A673 (cell line): Measurements from ENCODE around the gene LRRC37B. TPM values are rescaled to one million over a fixed set of nuclear protein-coding genes. Genes with fewer than 3 reads are reported as not detected.

Source experiments
- BruUV-seq: library from RNA; stranded (reverse); fragments of 400-500 nt; replicated peaks from 2 replicates; lab custom pipeline; 2021; lab: Mats Ljungman, UMichigan
- CTCF ChIA-PET: fragments of 300-600 bp; sonication (Branson Sonifier 250); formaldehyde crosslinking; loops from one replicate; lab custom pipeline; 2022; ENCODE audit warnings: antibody characterized with exemption; lab: Charles Lee
- POLR2A ChIA-PET: fragments of 300-600 bp; sonication (Branson Sonifier 250); formaldehyde crosslinking; loops from one replicate; lab custom pipeline; 2022; ENCODE audit warnings: antibody characterized with exemption; ENCODE audit not compliant: low non-redundant PET; lab: Charles Lee
- DNase-seq: peaks from one replicate; pipeline ENCODE4 v3.0.0-alpha.2; 2015; ENCODE audit warnings: low spot score
- H3K27ac ChIP-seq: fragments of 200-600 bp; sonication (generic); 2 replicates; pipeline ENCODE4 v1.5.1; 2016; ENCODE audit warnings: mixed run types, low read depth, mild to moderate bottlenecking, mixed read lengths, antibody characterized with exemption, low read length; ENCODE audit not compliant: poor library complexity, severe bottlenecking
- H3K27me3 ChIP-seq: fragments of 200-600 bp; sonication (generic); replicated peaks from 2 replicates; pipeline ENCODE4 v1.6.1; 2017; ENCODE audit warnings: mixed run types, low read depth, mild to moderate bottlenecking, mixed read lengths, antibody characterized with exemption, low read length; ENCODE audit not compliant: insufficient read depth, poor library complexity
- H3K36me3 ChIP-seq: fragments of 200-600 bp; sonication (generic); 2 replicates; pipeline ENCODE4 v1.6.1; 2016; ENCODE audit warnings: mixed run types, mild to moderate bottlenecking, mixed read lengths, antibody characterized with exemption, low read length; ENCODE audit not compliant: insufficient read depth, poor library complexity, severe bottlenecking
- H3K4me1 ChIP-seq: fragments of 200-600 bp; sonication (generic); 2 replicates; pipeline ENCODE4 v1.6.1; 2017; ENCODE audit warnings: mixed run types, mild to moderate bottlenecking, mixed read lengths, antibody characterized with exemption, low read length; ENCODE audit not compliant: insufficient read depth, poor library complexity, severe bottlenecking
- H3K4me3 ChIP-seq: fragments of 200-600 bp; sonication (generic); 2 replicates; pipeline ENCODE4 v1.5.1; 2016; ENCODE audit warnings: low read depth, mixed run types, mild to moderate bottlenecking, mixed read lengths, low read length; ENCODE audit not compliant: poor library complexity, severe bottlenecking
- H3K9me3 ChIP-seq: fragments of 200-600 bp; sonication (generic); 2 replicates; pipeline ENCODE4 v1.6.1; 2016; ENCODE audit warnings: mixed run types, low read depth, mild to moderate bottlenecking, mixed read lengths, antibody characterized with exemption, low read length; ENCODE audit not compliant: poor library complexity, severe bottlenecking
- CTCF ChIP-seq: fragments of 300-800, 200-600 bp; sonication (generic); conservative IDR thresholded peaks from 2 replicates; pipeline ENCODE4 v1.5.1; 2017; ENCODE audit warnings: low read depth, mild to moderate bottlenecking, antibody characterized with exemption, low read length, moderate library complexity, mixed read lengths
- EZH2 ChIP-seq: fragments of 200-600 bp; sonication (generic); IDR thresholded peaks from 2 replicates; pipeline ENCODE4 v1.6.1; 2017; ENCODE audit warnings: borderline replicate concordance, low read depth, mild to moderate bottlenecking, mixed read lengths, antibody characterized with exemption, low read length; ENCODE audit not compliant: poor library complexity, severe bottlenecking
- intact Hi-C: fragments of 100-400 bp; cut with micrococcal nuclease; formaldehyde crosslinking; loops from one replicate; pipeline ENCODE4 v1.10.0; 2022; ENCODE audit not compliant: unreplicated experiment
- total RNA-seq: library from RNA; stranded (reverse); gene quantifications from 2 replicates; pipeline ENCODE4 v1.2.3, GENCODE V29; 2021

The LRRC37B gene
- total RNA-seq, 1 experiment from 2014 or later = 14.2 TPM

- ChIA-PET POLR2A (no interaction called here), CTCF (no interaction called here)
- Histone ChIP-seq H3K9me3 (no peaks in the 10 kb centered on the region), H3K4me1 (no peaks in the 10 kb centered on the region), H3K4me3 (no peak overlapping the region), H3K27ac (no peak overlapping the region), H3K36me3 (no peaks in the 10 kb centered on the region), H3K27me3 (no peaks in the 10 kb centered on the region)
- DNase-seq = no peak
- intact Hi-C loops = no loop called here
- no peak for TF ChIP-seq EZH2
- no peak for TF ChIP-seq CTCF
- BruUV-seq = no TSS peak
These were observed 93.9 kb downstream of the LRRC37B start for GRCh38 chr17:32100971-32101631.

- POLR2A ChIA-PET = no interaction called here
- intact Hi-C loops = no loop called here
These were observed 95.0 kb downstream of the LRRC37B start for GRCh38 chr17:32102172-32102571.

GRCh38 chr17:32102646-32103186, 95.5 kb downstream of the LRRC37B start:
- DNase-seq = no peak
- Histone ChIP-seq H3K4me3 (no peak overlapping the region), H3K9me3 (no peaks in the 10 kb centered on the region), H3K27ac (no peak overlapping the region), H3K36me3 (no peaks in the 10 kb centered on the region), H3K4me1 (no peaks in the 10 kb centered on the region), H3K27me3 (no peaks in the 10 kb centered on the region)
- ChIA-PET POLR2A (no interaction called here), CTCF (no interaction called here)
- BruUV-seq = no TSS peak
- TF ChIP-seq CTCF = no peak
- no peak for TF ChIP-seq EZH2
- intact Hi-C loops = no loop called here

More at GRCh38 chr17:32102172-32102571, 95.0 kb downstream of the LRRC37B start:
- H3K36me3 ChIP-seq = no peaks in the 10 kb centered on the region
- no peak for TF ChIP-seq CTCF
- TF ChIP-seq EZH2 = no peak
- H3K4me1 ChIP-seq = no peaks in the 10 kb centered on the region
- no peak overlapping the region for H3K4me3 ChIP-seq
- no peak overlapping the region for H3K27ac ChIP-seq
- no peak for DNase-seq
- no peaks in the 10 kb centered on the region for H3K9me3 ChIP-seq
- CTCF ChIA-PET = no interaction called here
- no TSS peak for BruUV-seq
- no peaks in the 10 kb centered on the region for H3K27me3 ChIP-seq

Other genes with a start within 250 kb of the LRRC37B start
- 33.3 and 34.4 TPM in 2 replicates for gene COPRS, start 148.1 kb upstream of the LRRC37B start, total RNA-seq
- gene UTP6, start 105.7 kb upstream of the LRRC37B start, total RNA-seq = 57.3 and 64.4 TPM in 2 replicates
- 29.9 and 31.5 TPM in 2 replicates for gene SUZ12, start 70.4 kb upstream of the LRRC37B start, total RNA-seq
- 18.0 and 20.4 TPM in 2 replicates for gene RHOT1, start 135.1 kb downstream of the LRRC37B start, total RNA-seq